Germinal center (tissue), 1 donor: Measurements from ENCODE around the gene FAM83C.
"Not testable (repeated sequence)": the region's sequence is repeated elsewhere in the genome, so short reads cannot be mapped to it uniquely, and the experiment has no call there.

Experiments used
- DNase-seq: peaks from one replicate; pipeline ENCODE4 v3.0.0; 2012; ENCODE audit warnings: mixed read lengths, low spot score

FAM83C gene

DNA sequence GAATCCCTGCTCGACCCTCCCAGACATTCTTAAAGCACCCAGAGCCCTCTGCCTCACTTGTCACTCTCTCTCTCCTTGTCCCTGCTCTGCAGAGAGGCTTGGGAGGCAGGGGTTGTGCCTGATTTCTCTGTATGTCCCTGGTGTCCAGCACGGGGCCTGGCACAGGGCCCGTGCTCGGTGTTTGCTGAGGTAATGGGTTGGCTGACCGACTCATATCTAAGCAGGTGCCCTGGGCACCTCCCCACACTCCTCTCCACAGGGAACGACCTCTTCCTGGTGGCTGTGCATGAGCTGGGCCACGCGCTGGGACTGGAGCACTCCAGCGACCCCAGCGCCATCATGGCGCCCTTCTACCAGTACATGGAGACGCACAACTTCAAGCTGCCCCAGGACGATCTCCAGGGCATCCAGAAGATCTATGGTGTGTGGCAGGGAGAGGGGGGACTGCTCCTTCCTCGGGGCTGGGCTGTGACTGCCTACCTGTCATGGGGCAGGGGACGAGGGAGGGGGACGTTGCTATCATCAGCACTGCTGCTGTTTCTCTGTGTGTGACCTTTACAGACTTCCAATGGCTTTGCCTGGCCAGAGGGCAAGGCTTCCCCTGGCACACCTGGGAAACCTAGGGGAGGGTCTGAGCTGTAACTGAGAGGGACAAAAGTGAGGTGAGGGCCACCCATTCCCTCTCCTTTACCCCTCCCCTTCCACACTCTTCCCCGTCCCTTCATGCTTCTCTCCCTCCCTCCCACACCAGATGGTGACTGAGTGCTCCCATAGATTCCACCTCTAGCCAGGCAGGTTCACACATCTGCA is 28.5 kb downstream of the FAM83C start:
- no peak for DNase-seq

- DNase-seq: not testable (repeated sequence)
Measured at GRCh38 chr20:35262731-35263531, 29.3 kb downstream of the FAM83C start.

DNA sequence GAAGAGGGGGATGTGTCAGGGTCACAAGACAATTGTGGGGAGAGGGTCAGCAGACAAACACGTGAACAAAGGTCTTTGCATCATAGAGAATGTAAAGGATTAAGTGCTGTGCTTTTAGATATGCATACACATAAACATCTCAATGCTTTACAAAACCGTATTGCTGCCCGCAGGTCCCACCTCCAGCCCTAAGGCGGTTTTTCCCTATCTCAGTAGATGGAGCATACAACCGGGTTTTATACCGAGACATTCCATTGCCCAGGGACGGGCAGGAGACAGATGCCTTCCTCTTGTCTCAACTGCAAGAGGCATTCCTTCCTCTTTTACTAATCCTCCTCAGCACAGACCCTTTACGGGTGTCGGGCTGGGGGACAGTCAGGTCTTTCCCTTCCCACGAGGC is 29.9 kb downstream of the FAM83C start:
- not testable (repeated sequence) for DNase-seq

GRCh38 chr20:35260426-35260825 is 31.8 kb downstream of the FAM83C start:
- DNase-seq: no peak

DNA sequence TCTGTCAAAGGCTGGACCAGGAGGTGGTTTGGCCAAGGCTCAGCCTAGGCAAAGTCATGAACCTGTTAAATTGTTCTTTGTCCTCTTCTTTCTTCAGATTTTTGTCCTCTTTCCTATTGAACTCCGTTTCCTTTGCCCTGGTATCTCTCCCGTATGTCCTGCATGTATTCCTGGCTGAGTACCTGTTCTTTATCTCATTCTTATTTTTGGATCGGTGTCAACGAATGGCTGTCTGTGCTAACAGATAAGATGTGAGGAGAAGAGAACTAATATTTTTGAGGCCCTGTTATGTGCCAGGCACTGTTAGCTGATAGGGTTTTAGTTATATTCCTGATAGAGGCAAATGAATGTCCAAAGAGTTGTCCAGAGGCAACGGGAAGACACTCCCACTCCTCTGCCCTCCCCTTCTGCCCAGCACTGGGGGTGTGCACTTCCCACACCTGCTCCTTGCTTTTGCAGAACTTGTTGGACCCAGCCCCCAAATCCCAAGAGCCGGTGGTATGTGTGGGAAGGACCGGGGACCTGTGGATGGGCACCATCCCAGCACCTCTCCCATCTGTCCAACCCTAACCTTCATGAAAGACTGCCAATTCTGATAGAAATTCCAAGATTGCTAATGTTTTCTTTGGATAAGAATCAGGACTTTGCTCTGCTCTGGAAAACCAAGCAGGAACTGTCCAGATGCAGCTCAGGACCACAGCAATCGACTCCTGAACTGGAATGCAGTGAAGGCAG is 34.9 kb downstream of the FAM83C start:
- no peak for DNase-seq

- DNase-seq: no peak
Measured at GRCh38 chr20:35254448-35254999, 37.7 kb downstream of the FAM83C start.

- no peak for DNase-seq
Measured at GRCh38 chr20:35253010-35253409, 39.2 kb downstream of the FAM83C start.

DNA sequence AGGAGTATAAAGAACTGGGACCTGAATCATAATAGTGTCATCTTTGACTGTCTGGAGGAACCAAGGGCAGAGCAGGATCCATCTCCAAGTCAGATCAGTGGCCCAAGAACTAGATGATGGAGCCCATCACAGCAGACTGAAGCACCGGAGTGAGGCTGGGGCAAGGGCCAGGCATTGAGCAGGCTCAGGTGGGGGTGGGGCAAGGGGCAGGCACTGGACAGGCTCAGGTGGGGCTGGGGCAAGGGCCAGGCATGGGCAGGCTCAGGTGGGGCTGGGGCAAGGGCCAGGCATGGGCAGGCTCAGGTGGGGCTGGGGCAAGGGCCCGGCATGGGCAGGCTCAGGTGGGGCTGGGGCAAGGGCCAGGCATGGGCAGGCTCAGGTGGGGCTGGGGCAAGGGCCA is 39.6 kb downstream of the FAM83C start:
- DNase-seq: not testable (repeated sequence)

DNA sequence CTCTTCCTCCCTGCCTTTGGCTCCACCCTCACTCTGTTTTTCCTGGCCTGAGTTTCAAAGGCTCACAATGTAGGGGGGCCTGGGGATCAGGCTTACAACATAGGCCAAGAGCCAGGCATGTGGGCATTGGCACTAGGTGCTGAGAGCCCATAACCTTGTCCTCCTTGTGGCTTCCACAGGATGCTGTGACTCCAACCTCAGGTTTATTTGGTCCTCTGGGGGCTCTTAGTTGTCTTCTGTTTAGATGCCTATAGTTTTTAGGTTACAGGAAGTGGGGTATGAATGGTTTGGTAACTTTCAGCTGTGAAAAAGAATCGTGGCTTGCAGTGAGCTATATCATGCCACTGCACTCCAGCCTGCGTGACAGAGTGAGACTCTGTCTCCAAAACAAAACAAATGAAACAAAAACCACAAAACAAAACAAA is 40.2 kb downstream of the FAM83C start:
- DNase-seq: no peak

DNA sequence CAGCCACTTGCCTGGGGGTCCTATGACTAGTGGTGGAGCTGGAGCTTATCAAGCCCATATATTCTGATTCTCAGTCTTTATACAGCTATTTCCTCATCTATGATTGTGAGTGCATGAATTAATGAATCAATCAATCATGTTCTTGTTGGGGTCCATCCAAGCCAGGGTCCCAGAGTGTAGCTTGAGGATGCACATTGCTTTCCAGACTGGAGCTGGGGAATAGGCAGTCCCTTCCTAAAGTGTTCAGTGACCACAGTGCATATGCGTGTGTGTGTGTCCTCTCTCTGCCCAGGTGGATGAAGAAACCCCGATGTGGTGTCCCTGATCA is 40.6 kb downstream of the FAM83C start:
- DNase-seq: no peak

GRCh38 chr20:35248641-35249475 is 43.4 kb downstream of the FAM83C start:
- no peak for DNase-seq

- DNase-seq: no peak
Measured at GRCh38 chr20:35246723-35247122, 45.5 kb downstream of the FAM83C start.

DNA sequence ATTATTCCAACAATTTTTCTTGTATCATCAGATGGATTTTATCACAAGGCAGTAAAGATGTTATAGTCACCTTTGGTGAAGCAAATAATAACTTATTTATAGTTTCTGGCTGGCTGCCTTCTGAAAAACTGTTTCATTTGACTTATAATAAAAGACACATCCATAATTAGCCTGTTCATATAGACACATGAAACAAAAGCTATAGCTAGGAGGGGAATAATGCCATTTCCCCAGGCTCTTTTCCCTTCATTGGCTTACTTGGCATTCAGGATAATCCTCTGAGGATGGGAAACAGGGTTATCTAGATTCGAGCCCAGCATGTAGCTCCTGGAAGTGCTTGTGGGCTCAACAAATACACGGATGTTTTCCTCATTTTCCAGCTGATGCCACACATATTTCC is 48.2 kb downstream of the FAM83C start:
- no peak for DNase-seq

DNA sequence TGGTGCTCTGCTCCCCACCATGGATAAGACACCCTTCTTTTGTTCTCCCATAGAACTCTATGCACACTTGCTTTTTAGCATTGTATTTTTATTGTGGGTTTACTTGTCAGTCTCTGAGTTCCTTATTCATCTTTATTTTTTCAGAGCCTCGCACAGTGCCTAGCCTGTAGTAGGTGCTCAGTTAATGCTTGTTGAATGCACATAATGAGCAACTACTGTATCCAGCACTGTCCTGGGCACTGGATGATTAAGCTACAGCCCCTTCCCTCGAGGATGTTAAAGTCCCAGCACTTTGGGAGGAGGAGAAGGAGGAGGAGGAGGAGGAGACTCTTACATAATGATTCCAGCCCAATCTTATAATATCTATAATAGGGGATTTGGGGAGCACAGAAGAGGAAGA is 48.9 kb downstream of the FAM83C start:
- DNase-seq: no peak

DNA sequence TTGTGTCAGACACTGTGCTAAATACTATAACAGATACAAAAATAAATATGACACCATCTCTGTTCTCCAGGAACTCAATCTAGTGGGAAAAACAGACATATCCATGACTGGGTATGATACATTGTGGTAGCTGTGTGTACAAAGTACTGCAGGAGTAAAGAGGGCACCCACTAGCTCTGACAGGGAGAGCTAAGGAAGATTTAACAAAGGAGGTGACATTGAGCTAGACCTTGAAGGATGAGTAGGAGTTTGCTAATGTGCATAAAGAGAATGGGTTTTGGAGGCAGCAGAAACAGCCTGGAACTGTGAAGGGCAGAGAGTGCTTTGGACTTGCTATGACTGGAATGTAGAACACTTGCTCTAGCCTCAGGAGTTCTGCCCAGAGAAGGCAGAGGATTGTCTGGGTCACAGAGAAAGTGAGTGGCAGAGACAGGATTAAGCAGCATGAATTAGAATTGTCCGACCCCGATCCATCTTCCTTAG is 51.4 kb downstream of the FAM83C start:
- no peak for DNase-seq

DNA sequence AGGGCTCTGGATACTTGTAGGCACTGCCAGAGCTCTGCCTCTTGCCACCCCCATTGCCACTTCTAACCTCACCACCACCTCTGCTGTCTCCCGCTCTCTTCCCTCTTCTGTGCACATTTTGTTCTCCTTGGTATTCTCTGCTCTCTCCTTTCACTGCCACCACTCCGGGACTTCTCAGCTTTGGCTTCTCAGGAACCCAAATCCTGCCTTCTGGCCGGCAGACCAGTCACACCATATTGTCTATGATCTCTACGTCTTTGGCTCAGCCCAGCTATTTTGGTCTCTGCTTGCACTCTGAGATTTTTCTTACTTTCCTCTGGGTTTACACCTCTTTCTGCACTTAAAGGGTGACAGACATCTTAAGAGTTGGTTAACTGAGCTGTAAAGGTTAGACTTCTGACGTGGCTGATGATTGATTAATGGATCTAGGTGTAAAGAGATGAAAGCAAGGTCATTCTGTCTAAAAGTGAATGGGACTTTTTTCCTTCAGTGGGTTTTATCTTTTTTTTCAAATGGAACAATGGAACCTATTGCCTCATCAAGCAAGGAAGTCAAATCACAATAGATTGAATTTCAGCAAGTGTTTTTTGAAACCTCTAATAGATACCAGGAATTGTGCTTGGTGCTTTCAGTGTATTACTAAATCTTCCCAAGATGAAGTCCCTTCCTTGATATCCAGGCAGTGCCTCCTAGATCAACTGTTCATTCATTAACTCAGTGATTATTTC is 52.0 kb downstream of the FAM83C start:
- no peak for DNase-seq

- no peak for DNase-seq
Measured at GRCh38 chr20:35238735-35239134, 53.5 kb downstream of the FAM83C start.

DNA sequence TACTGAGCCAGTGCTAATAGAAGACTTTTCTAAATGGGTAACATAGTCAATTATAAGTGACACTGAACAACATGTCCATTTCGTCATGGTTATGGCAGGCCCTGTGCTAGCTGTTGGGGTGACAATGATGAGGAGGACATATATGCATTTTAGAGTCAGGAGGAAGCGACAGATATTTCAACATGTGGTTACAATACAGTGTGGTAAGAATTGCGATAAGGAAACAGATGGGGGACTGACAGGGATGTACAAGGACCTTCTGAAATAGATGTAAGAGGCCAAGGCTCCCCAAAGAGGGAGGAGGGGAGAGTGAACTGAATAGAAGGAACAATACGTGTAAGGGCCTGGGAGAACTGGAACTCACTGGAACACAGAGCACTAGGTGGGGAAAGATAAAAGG is 54.1 kb downstream of the FAM83C start:
- no peak for DNase-seq

- DNase-seq: no peak
Measured at GRCh38 chr20:35237486-35237885, 54.7 kb downstream of the FAM83C start.

DNA sequence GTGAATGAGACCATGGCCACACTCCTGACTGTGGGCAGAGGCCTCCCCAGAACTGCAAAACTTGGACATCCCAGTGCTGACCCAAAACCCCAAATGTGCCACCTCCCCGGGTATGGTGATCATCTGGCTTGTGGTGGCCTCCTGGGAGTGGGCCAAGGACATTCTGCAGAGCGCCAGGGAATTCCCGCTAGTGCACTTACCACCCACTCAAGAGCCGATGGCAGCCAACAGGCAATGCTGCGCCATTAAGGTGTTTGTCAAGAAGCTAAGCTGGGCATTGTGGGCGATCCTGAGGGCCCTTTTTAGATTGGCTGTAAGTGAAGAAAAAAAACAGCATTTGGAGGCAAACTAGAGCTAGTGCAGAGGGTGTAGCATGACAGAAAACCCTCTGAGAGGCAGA is 56.3 kb downstream of the FAM83C start:
- no peak for DNase-seq
